Transverse colon (tissue), 4 donors: ENCODE results near the gene CNOT6L. TPM values are rescaled to one million over a fixed set of nuclear protein-coding genes. Genes with fewer than 3 reads are reported as not detected.
A peak's percentile ranks its signal among the peaks of the same experiment; 100 is the strongest.

Source experiments
- DNase-seq: peaks from one replicate; pipeline ENCODE4 v3.0.0-alpha.2; 2019
- H3K27ac ChIP-seq, 4 donors: fragments of 200-600 bp; sonication (generic); 2 replicates each; pipeline ENCODE4 v1.5.1; 2016 to 2018; ENCODE audit warnings: inconsistent platforms in 4 of 4
- H3K27me3 ChIP-seq: fragments of 200-600 bp; sonication (generic); 2 replicates; pipeline ENCODE4 v1.5.1; 2017; ENCODE audit warnings: inconsistent platforms
- H3K36me3 ChIP-seq, 4 donors: fragments of 200-600 bp; sonication (generic); 2 replicates each; pipeline ENCODE4 v1.5.1; 2017 to 2019; ENCODE audit warnings: inconsistent platforms in 4 of 4
- H3K4me1 ChIP-seq, 4 donors: fragments of 200-600 bp; sonication (generic); 2 replicates each; pipeline ENCODE4 v1.5.1; 2017 to 2020; ENCODE audit warnings: inconsistent platforms in 4 of 4
- H3K4me3 ChIP-seq, 4 donors: fragments of 200-600 bp; sonication (generic); 1 replicate in 1 of 4; 2 replicates in 3 of 4; pipeline versions ENCODE4 v1.5.1 to v1.6.1; 2017 to 2019; ENCODE audit warnings: inconsistent platforms in 4 of 4
- H3K9me3 ChIP-seq, 2 donors: fragments of 200-600 bp; sonication (generic); 2 replicates each; pipeline ENCODE4 v1.5.1; 2017 to 2019; ENCODE audit warnings: inconsistent platforms in 2 of 2
- EP300 ChIP-seq: sonication (generic); formaldehyde crosslinking; IDR thresholded peaks from one replicate; pipeline ENCODE4 v1.6.1; 2017; ENCODE audit warnings: antibody characterized with exemption, low read depth
- POLR2A ChIP-seq: fragments of 450-650 bp; IDR thresholded peaks from one replicate; pipeline ENCODE4 v1.6.1; 2016; ENCODE audit warnings: antibody characterized with exemption, mild to moderate bottlenecking, moderate library complexity
- POLR2AphosphoS5 ChIP-seq, 3 donors: sonication (generic); formaldehyde crosslinking; IDR thresholded peaks; one replicate each; pipeline ENCODE4 v1.6.1; 2016; ENCODE audit warnings: antibody characterized with exemption in 3 of 3
- WGBS, 2 donors: methylation state at CpG; one replicate each; pipeline ENCODE4 v1.1.5; 2018; ENCODE audit warnings: low coverage in 1 of 2; 5-methylcytosine and 5-hydroxymethylcytosine counted together
- in situ Hi-C, 4 donors: fragments of 200-750 bp; cut with MboI; loops; one replicate each; pipeline versions ENCODE4 v1.15.0 to v1.15.1; 2017; ENCODE audit warnings: low sequenced_read_pairs in 3 of 4, low pct_ligation_motif_present in 1 of 4, low pct_unique_long_range_greater_than_20kb in 1 of 4
- intact Hi-C: fragments of 100-400 bp; cut with DNase I; formaldehyde crosslinking; loops from one replicate; pipeline ENCODE4 v1.15.1; 2023; ENCODE audit warnings: low total_unique reads
- total RNA-seq, 4 donors: library from RNA; depleted of rRNA; stranded (reverse); fragments of >200 nt; gene quantifications; one replicate each; pipeline ENCODE4 v1.1.0, GENCODE V29; 2016
- TF ChIP-seq, protein P1 (sequence below), 5 experiments: fragments of 200-600 bp in 3 of 5; fragments of 450-650 bp in 2 of 5; sonication (generic) in 3 of 5; IDR thresholded peaks; 1 replicate in 2 of 5; 2 replicates in 3 of 5; pipeline ENCODE4 v1.5.1; 2016 to 2017; ENCODE audit warnings: antibody characterized with exemption in 5 of 5, inconsistent platforms in 3 of 5, mild to moderate bottlenecking in 2 of 5, moderate library complexity in 1 of 5

Gene CNOT6L
- total RNA-seq, 4 donors from 2014 or later: 2.2 to 30.5 (median 14.9) TPM

GRCh38 chr4:77776182-77777134 is 42.7 kb downstream of the CNOT6L start:
- H3K27ac ChIP-seq: peak overlapping the region; percentile 13 to 45 (median 24)
- H3K4me1 ChIP-seq: peaks cover 2 to 21% (median 19%) of the 10 kb centered on the region in 4 donors
- H3K4me3 ChIP-seq: no peak overlapping the region
- H3K36me3 ChIP-seq: no peaks in the 10 kb centered on the region
- TF ChIP-seq EP300 (no peak), POLR2AphosphoS5 (IDR thresholded peaks at IDR 0.05) (peak in 1 of 3 donors; percentile 5)
- intact Hi-C loops: no loop called here
- peak; percentile 31 for DNase-seq
- in situ Hi-C loops: no loop called here
- no peaks in the 10 kb centered on the region for H3K9me3 ChIP-seq
- H3K27me3 ChIP-seq: no peaks in the 10 kb centered on the region
- WGBS, 2 donors: 42 to 54% methylated on average over 5 to 6 of the region's 6 CpGs

- Histone ChIP-seq H3K27me3 (no peaks in the 10 kb centered on the region), H3K4me3 (no peak overlapping the region), H3K9me3 (peaks cover 0 to 4% of the 10 kb centered on the region in 2 donors), H3K4me1 (peaks cover 2 to 19% (median 18%) of the 10 kb centered on the region in 4 donors), H3K27ac (no peak overlapping the region), H3K36me3 (peaks cover 0 to 5% (median 0%) of the 10 kb centered on the region in 4 donors)
- DNase-seq: no peak
- TF ChIP-seq EP300 (no peak), POLR2AphosphoS5 (IDR thresholded peaks at IDR 0.05) (no peak), POLR2A (no peak)
- TF ChIP-seq, protein P1, sequence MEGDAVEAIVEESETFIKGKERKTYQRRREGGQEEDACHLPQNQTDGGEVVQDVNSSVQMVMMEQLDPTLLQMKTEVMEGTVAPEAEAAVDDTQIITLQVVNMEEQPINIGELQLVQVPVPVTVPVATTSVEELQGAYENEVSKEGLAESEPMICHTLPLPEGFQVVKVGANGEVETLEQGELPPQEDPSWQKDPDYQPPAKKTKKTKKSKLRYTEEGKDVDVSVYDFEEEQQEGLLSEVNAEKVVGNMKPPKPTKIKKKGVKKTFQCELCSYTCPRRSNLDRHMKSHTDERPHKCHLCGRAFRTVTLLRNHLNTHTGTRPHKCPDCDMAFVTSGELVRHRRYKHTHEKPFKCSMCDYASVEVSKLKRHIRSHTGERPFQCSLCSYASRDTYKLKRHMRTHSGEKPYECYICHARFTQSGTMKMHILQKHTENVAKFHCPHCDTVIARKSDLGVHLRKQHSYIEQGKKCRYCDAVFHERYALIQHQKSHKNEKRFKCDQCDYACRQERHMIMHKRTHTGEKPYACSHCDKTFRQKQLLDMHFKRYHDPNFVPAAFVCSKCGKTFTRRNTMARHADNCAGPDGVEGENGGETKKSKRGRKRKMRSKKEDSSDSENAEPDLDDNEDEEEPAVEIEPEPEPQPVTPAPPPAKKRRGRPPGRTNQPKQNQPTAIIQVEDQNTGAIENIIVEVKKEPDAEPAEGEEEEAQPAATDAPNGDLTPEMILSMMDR (IDR thresholded peaks at IDR 0.05): no peak
- intact Hi-C loops (no loop called here), in situ Hi-C loops (no loop called here)
- WGBS, 2 donors: 97 to 100% methylated on average over 3 of the region's 3 CpGs
These were observed 46.1 kb downstream of the CNOT6L start for GRCh38 chr4:77773101-77773500.

- in situ Hi-C loops: no loop called here
- Histone ChIP-seq H3K9me3 (peaks cover 0 to 4% of the 10 kb centered on the region in 2 donors), H3K4me3 (no peak overlapping the region), H3K36me3 (peaks cover 0 to 5% (median 0%) of the 10 kb centered on the region in 4 donors), H3K4me1 (peaks cover 0 to 9% (median 6%) of the 10 kb centered on the region in 4 donors), H3K27me3 (no peaks in the 10 kb centered on the region), H3K27ac (no peak overlapping the region)
- TF ChIP-seq POLR2AphosphoS5 (IDR thresholded peaks at IDR 0.05): no peak
- TF ChIP-seq EP300: no peak
- no peak for TF ChIP-seq POLR2A
- TF ChIP-seq, protein P1 (IDR thresholded peaks at IDR 0.05): no peak
- DNase-seq: no peak
- intact Hi-C loops: no loop called here
These were observed 47.6 kb downstream of the CNOT6L start for GRCh38 chr4:77771566-77771965.

GRCh38 chr4:77765720-77766119 is 53.4 kb downstream of the CNOT6L start:
- TF ChIP-seq EP300: no peak
- no peak for TF ChIP-seq POLR2A
- TF ChIP-seq POLR2AphosphoS5 (IDR thresholded peaks at IDR 0.05): no peak
- TF ChIP-seq, protein P1 (IDR thresholded peaks at IDR 0.05): no peak
- peaks cover 9 to 21% of the 10 kb centered on the region in 2 donors for H3K9me3 ChIP-seq
- no peak overlapping the region for H3K4me3 ChIP-seq
- in situ Hi-C loops (no loop called here), intact Hi-C loops (no loop called here)
- no peak overlapping the region for H3K27ac ChIP-seq
- WGBS, 2 donors: 100% methylated on average over 1 of the region's 1 CpG; no CpG with 5 or more reads in 1 of the 2 donors
- H3K27me3 ChIP-seq: no peaks in the 10 kb centered on the region
- no peak for DNase-seq
- H3K4me1 ChIP-seq: no peaks in the 10 kb centered on the region
- H3K36me3 ChIP-seq: peaks cover 0 to 8% (median 3%) of the 10 kb centered on the region in 4 donors
